Measurements from ENCODE around the gene DIPK2B. TPM values are rescaled to one million over a fixed set of nuclear protein-coding genes. Genes with fewer than 3 reads are reported as not detected.
A peak's percentile ranks its signal among the peaks of the same experiment; 100 is the strongest.

The DIPK2B gene
- total RNA-seq, 1 donor from 2014 or later, result not detected

- no peak for DNase-seq (ENCODE audit: low spot score)
- H3K27ac Mint-ChIP-seq (ENCODE audit: unreplicated experiment), result no peak overlapping the region
- H3K9me3 Mint-ChIP-seq (ENCODE audit: low read depth), result peaks cover 26% of the 10 kb centered on the region
- no peak overlapping the region for H3K4me3 Mint-ChIP-seq (ENCODE audit: unreplicated experiment)
- no peaks in the 10 kb centered on the region for H3K4me1 Mint-ChIP-seq (ENCODE audit: low read depth)
- TF ChIP-seq, protein P1, sequence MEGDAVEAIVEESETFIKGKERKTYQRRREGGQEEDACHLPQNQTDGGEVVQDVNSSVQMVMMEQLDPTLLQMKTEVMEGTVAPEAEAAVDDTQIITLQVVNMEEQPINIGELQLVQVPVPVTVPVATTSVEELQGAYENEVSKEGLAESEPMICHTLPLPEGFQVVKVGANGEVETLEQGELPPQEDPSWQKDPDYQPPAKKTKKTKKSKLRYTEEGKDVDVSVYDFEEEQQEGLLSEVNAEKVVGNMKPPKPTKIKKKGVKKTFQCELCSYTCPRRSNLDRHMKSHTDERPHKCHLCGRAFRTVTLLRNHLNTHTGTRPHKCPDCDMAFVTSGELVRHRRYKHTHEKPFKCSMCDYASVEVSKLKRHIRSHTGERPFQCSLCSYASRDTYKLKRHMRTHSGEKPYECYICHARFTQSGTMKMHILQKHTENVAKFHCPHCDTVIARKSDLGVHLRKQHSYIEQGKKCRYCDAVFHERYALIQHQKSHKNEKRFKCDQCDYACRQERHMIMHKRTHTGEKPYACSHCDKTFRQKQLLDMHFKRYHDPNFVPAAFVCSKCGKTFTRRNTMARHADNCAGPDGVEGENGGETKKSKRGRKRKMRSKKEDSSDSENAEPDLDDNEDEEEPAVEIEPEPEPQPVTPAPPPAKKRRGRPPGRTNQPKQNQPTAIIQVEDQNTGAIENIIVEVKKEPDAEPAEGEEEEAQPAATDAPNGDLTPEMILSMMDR (IDR thresholded peaks at IDR 0.05), result no peak
- H3K27me3 Mint-ChIP-seq (ENCODE audit: low read depth), result peaks cover 4% of the 10 kb centered on the region
- H3K36me3 Mint-ChIP-seq (ENCODE audit: low read depth), result no peaks in the 10 kb centered on the region
Observed at GRCh38 chrX:45230410-45230809, 29.7 kb upstream of the DIPK2B start.

- Mint-ChIP-seq H3K4me3 (ENCODE audit: unreplicated experiment) (no peak overlapping the region), H3K9me3 (ENCODE audit: low read depth) (peaks cover 25% of the 10 kb centered on the region), H3K4me1 (ENCODE audit: low read depth) (no peaks in the 10 kb centered on the region), H3K36me3 (ENCODE audit: low read depth) (no peaks in the 10 kb centered on the region), H3K27me3 (ENCODE audit: low read depth) (peaks cover 4% of the 10 kb centered on the region), H3K27ac (ENCODE audit: unreplicated experiment) (no peak overlapping the region)
- TF ChIP-seq, protein P1 (IDR thresholded peaks at IDR 0.05), result no peak
- DNase-seq (ENCODE audit: low spot score), result peak; percentile 82
Observed at GRCh38 chrX:45229348-45229747, 28.7 kb upstream of the DIPK2B start.

DNA sequence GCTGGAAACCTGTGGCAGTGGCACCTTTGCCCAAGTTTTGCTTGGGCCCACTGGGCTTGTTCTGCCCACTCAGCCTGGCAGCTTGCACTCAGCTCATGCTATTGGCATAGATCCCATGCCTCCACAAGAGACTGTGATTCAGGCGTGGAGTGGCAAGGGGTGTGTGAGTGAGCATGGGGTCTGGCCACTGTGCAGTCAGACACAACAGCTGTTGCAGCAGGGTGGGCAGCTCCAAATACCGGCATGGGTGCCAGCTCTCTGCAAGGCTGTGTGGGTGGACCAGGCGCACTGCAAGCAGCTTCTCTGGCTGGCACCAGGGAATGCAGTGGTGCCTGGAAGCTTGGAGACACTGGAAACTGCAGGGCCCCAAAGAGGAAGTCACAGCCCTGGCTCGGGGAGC is 27.4 kb upstream of the DIPK2B start:
- peaks cover 4% of the 10 kb centered on the region for H3K27me3 Mint-ChIP-seq (ENCODE audit: low read depth)
- TF ChIP-seq, protein P1 (IDR thresholded peaks at IDR 0.05), result no peak
- H3K9me3 Mint-ChIP-seq (ENCODE audit: low read depth), result peaks cover 16% of the 10 kb centered on the region
- H3K4me3 Mint-ChIP-seq (ENCODE audit: unreplicated experiment), result no peak overlapping the region
- no peak for DNase-seq (ENCODE audit: low spot score)
- H3K36me3 Mint-ChIP-seq (ENCODE audit: low read depth), result no peaks in the 10 kb centered on the region
- no peaks in the 10 kb centered on the region for H3K4me1 Mint-ChIP-seq (ENCODE audit: low read depth)
- no peak overlapping the region for H3K27ac Mint-ChIP-seq (ENCODE audit: unreplicated experiment)

GRCh38 chrX:45208121-45208856 is 7.6 kb upstream of the DIPK2B start:
- H3K9me3 Mint-ChIP-seq (ENCODE audit: low read depth), result peaks cover 44% of the 10 kb centered on the region
- H3K27ac Mint-ChIP-seq (ENCODE audit: unreplicated experiment), result no peak overlapping the region

DNA sequence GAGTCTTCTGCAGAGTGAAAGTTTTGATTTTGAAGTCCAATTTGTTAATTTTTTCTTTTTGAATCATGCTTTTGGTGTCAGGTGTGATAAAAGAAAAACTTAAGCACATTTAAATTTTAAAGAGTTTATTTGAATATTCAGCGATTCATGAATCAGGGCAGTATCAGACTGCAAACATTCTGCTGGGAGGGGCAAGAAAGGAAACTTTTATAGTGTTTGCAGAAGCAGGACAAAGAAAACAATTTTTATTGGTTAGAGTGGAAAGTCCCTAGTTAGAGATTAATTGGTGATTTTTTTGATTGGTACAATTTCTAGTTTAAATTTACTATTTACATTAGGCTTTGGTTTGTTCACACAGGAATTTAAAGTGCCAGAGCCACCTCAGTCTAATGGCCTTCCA is 1.5 kb upstream of the DIPK2B start:
- TF ChIP-seq, protein P1 (IDR thresholded peaks at IDR 0.05), result no peak
- H3K9me3 Mint-ChIP-seq (ENCODE audit: low read depth), result peaks cover 27% of the 10 kb centered on the region
- H3K27ac Mint-ChIP-seq (ENCODE audit: unreplicated experiment), result no peak overlapping the region
- H3K4me1 Mint-ChIP-seq (ENCODE audit: low read depth), result no peaks in the 10 kb centered on the region
- peaks cover 12% of the 10 kb centered on the region for H3K27me3 Mint-ChIP-seq (ENCODE audit: low read depth)
- H3K4me3 Mint-ChIP-seq (ENCODE audit: unreplicated experiment), result no peak overlapping the region
- DNase-seq (ENCODE audit: low spot score), result no peak
- H3K36me3 Mint-ChIP-seq (ENCODE audit: low read depth), result peaks cover 4% of the 10 kb centered on the region

More at GRCh38 chrX:45208121-45208856, 7.6 kb upstream of the DIPK2B start:
- Mint-ChIP-seq H3K4me3 (ENCODE audit: unreplicated experiment) (no peak overlapping the region), H3K36me3 (ENCODE audit: low read depth) (peaks cover 4% of the 10 kb centered on the region), H3K4me1 (ENCODE audit: low read depth) (no peaks in the 10 kb centered on the region), H3K27me3 (ENCODE audit: low read depth) (no peaks in the 10 kb centered on the region)
- TF ChIP-seq, protein P1 (IDR thresholded peaks at IDR 0.05), result no peak
- DNase-seq (ENCODE audit: low spot score), result no peak

Data from chondrocyte (in vitro differentiated cells).